Liver (tissue), 9 donors: ENCODE results near the gene TBK1. TPM values are rescaled to one million over a fixed set of nuclear protein-coding genes. Genes with fewer than 3 reads are reported as not detected.

Experiments
- DNase-seq: peaks from one replicate; pipeline ENCODE4 v3.0.0-alpha.2; 2017; ENCODE audit warnings: low spot score
- H3K27ac ChIP-seq, 2 donors: one replicate each; pipeline ENCODE4 v1.7.0; 2013; ENCODE audit warnings: inconsistent platforms in 2 of 2, low read length in 2 of 2, control low read depth in 1 of 2, low read depth in 1 of 2, mild to moderate bottlenecking in 1 of 2
- H3K27me3 ChIP-seq, 4 donors: one replicate each; pipeline versions ENCODE4 v1.6.1 to v1.7.0; 2013; ENCODE audit warnings: low read length in 3 of 4, inconsistent platforms in 1 of 4, mild to moderate bottlenecking in 1 of 4, moderate library complexity in 1 of 4; ENCODE audit not compliant: control insufficient read depth in 4 of 4, insufficient read depth in 4 of 4
- H3K36me3 ChIP-seq, 4 donors: one replicate each; pipeline versions ENCODE4 v1.6.1 to v1.7.0; 2013; ENCODE audit warnings: low read length in 3 of 4, mild to moderate bottlenecking in 3 of 4, low read depth in 1 of 4, moderate library complexity in 1 of 4; ENCODE audit not compliant: control insufficient read depth in 4 of 4, insufficient read depth in 3 of 4
- H3K4me1 ChIP-seq, 4 donors: one replicate each; pipeline versions ENCODE4 v1.6.1 to v1.7.0; 2013; ENCODE audit warnings: low read length in 3 of 4, mild to moderate bottlenecking in 3 of 4, moderate library complexity in 1 of 4; ENCODE audit not compliant: control insufficient read depth in 4 of 4, insufficient read depth in 4 of 4
- H3K4me3 ChIP-seq, 3 donors: one replicate each; pipeline versions ENCODE4 v1.6.1 to v1.7.0; 2013; ENCODE audit warnings: low read length in 3 of 3, control low read depth in 1 of 3, low read depth in 1 of 3, mild to moderate bottlenecking in 1 of 3
- H3K9ac ChIP-seq, 2 donors: one replicate each; pipeline ENCODE4 v1.7.0; 2013; ENCODE audit warnings: low read length in 2 of 2, mild to moderate bottlenecking in 2 of 2, moderate library complexity in 2 of 2, control low read depth in 1 of 2, low read depth in 1 of 2
- H3K9me3 ChIP-seq, 4 donors: one replicate each; pipeline versions ENCODE4 v1.6.1 to v1.7.0; 2013; ENCODE audit warnings: low read length in 3 of 4; ENCODE audit not compliant: control insufficient read depth in 4 of 4
- ATF3 ChIP-seq: IDR thresholded peaks from 2 replicates; pipeline ENCODE4 v1.6.1; 2016; ENCODE audit warnings: antibody characterized with exemption
- CTCF ChIP-seq: fragments of 150-350 bp; IDR thresholded peaks from 2 replicates; pipeline ENCODE4 v1.5.1; 2017; ENCODE audit warnings: improper control_type of control experiment, low read depth, low read length; ENCODE audit not compliant: missing input control
- FOXA2 ChIP-seq: IDR thresholded peaks from 2 replicates; pipeline ENCODE4 v1.6.1; 2016; ENCODE audit warnings: antibody characterized with exemption
- GABPA ChIP-seq, 2 donors: IDR thresholded peaks in 1 of 2; conservative IDR thresholded peaks in 1 of 2; 2 replicates each; pipeline ENCODE4 v1.6.1; 2016; ENCODE audit warnings: antibody characterized with exemption in 2 of 2, mild to moderate bottlenecking in 1 of 2, moderate library complexity in 1 of 2
- HNF4A ChIP-seq, 2 donors: conservative IDR thresholded peaks; 2 replicates each; pipeline ENCODE4 v1.6.1; 2016; ENCODE audit warnings: antibody characterized with exemption in 2 of 2, mild to moderate bottlenecking in 2 of 2
- HNF4G ChIP-seq: IDR thresholded peaks from 2 replicates; pipeline ENCODE4 v1.6.1; 2016; ENCODE audit warnings: antibody characterized with exemption
- JUND ChIP-seq, 2 donors: IDR thresholded peaks; 2 replicates each; pipeline ENCODE4 v1.6.1; 2016; ENCODE audit warnings: antibody characterized with exemption in 2 of 2
- MAX ChIP-seq: IDR thresholded peaks from 2 replicates; pipeline ENCODE4 v1.6.1; 2016; ENCODE audit warnings: antibody characterized with exemption
- RAD21 ChIP-seq, 2 donors: IDR thresholded peaks; 2 replicates each; pipeline ENCODE4 v1.6.1; 2016; ENCODE audit warnings: antibody characterized with exemption in 2 of 2, mild to moderate bottlenecking in 2 of 2
- REST ChIP-seq: IDR thresholded peaks from 2 replicates; pipeline ENCODE4 v1.6.1; 2016; ENCODE audit warnings: antibody characterized with exemption, mild to moderate bottlenecking
- SP1 ChIP-seq: IDR thresholded peaks from 2 replicates; pipeline ENCODE4 v1.6.1; 2018; ENCODE audit warnings: antibody characterized with exemption, mild to moderate bottlenecking
- YY1 ChIP-seq: IDR thresholded peaks from 2 replicates; pipeline ENCODE4 v1.6.1; 2016; ENCODE audit warnings: antibody characterized with exemption, mild to moderate bottlenecking
- ZBTB33 ChIP-seq: IDR thresholded peaks from 2 replicates; pipeline ENCODE4 v1.6.1; 2016; ENCODE audit warnings: antibody characterized with exemption
- WGBS: extraction: QIAGEN DNeasy Blood & Tissue Kit; methylation state at CpG from one replicate; pipeline ENCODE4 v1.1.7; 2013; 5-methylcytosine and 5-hydroxymethylcytosine counted together
- polyA plus RNA-seq, 2 donors: library from polyadenylated mRNA; stranded (reverse) in 1 of 2; unstranded in 1 of 2; fragments of 200-250 nt in 1 of 2; fragments of >200 nt in 1 of 2; fragmentation: Nextera tagmentation in 1 of 2; extraction: Ambion mirVana in 1 of 2; gene quantifications; one replicate each; pipeline versions ENCODE4 v1.2.1 to v1.2.3, GENCODE V29; 2013 to 2015
- total RNA-seq, 2 donors: library from RNA; depleted of rRNA; stranded (reverse); fragments of >200 nt; gene quantifications; one replicate each; pipeline ENCODE4 v1.2.3, GENCODE V29; 2014
- donor health status: healthy.
- donor health status: healthy.
- donor health status: healthy.
- donor health status: healthy.
- donor health status: healthy.

The TBK1 gene
- total and polyA plus RNA-seq, 4 donors = 7.6 to 20.7 (median 13.9) TPM

GRCh38 chr12:64526859-64527258 is 74.9 kb downstream of the TBK1 start:
- Histone ChIP-seq H3K4me1 (no peaks in the 10 kb centered on the region), H3K27me3 (no peaks in the 10 kb centered on the region), H3K27ac (no peak overlapping the region), H3K9me3 (no peaks in the 10 kb centered on the region), H3K36me3 (no peaks in the 10 kb centered on the region), H3K4me3 (no peak overlapping the region), H3K9ac (no peak overlapping the region)
- 46% methylated on average over 2 of the region's 2 CpGs for WGBS
- TF ChIP-seq ZBTB33 = no peak
- DNase-seq = no peak

- no peaks in the 10 kb centered on the region for H3K36me3 ChIP-seq
- DNase-seq = no peak
- 87% methylated on average over 8 of the region's 8 CpGs for WGBS
- no peak overlapping the region for H3K4me3 ChIP-seq
- no peaks in the 10 kb centered on the region for H3K27me3 ChIP-seq
- no peak for TF ChIP-seq MAX
- TF ChIP-seq ATF3 = no peak
- no peak for TF ChIP-seq RAD21 (IDR thresholded peaks at IDR 0.05)
- TF ChIP-seq SP1 = no peak
- TF ChIP-seq REST = no peak
- TF ChIP-seq CTCF = no peak
- TF ChIP-seq YY1 = no peak
- no peak for TF ChIP-seq HNF4G
- TF ChIP-seq HNF4A (conservative IDR thresholded peaks at IDR 0.05) = no peak
- TF ChIP-seq GABPA (IDR thresholded peaks at IDR 0.05 in 1 of 2, conservative IDR thresholded peaks at IDR 0.05 in 1 of 2) = no peak
- no peak for TF ChIP-seq JUND (IDR thresholded peaks at IDR 0.05)
- TF ChIP-seq FOXA2 = no peak
- no peak for TF ChIP-seq ZBTB33
- no peak overlapping the region for H3K9ac ChIP-seq
- H3K4me1 ChIP-seq = no peaks in the 10 kb centered on the region
- H3K9me3 ChIP-seq = no peaks in the 10 kb centered on the region
- H3K27ac ChIP-seq = no peak overlapping the region
Measured at GRCh38 chr12:64528616-64529015, 76.7 kb downstream of the TBK1 start.
